GM20431 (cell line): Measurements from ENCODE around the gene FOXD2.

Source experiments
- in situ Hi-C: fragments of 300-500 bp; cut with MseI, MboI; formaldehyde crosslinking; loops from one replicate; pipeline ENCODE4 v1.15.0; 2020; ENCODE audit warnings: low sequenced_read_pairs; ENCODE audit not compliant: unreplicated experiment

The FOXD2 gene

GRCh38 chr1:47438165-47439016, 547 bp downstream of the FOXD2 start:
- in situ Hi-C loops: loop anchor here (25.0 kb wide), 1 partner anchor 274 kb away; no protein-coding TSS in a partner anchor

GRCh38 chr1:47439017-47439818, 1.4 kb downstream of the FOXD2 start:
- in situ Hi-C loops: loop anchor here (25.0 kb wide), 1 partner anchor 273 kb away; no protein-coding TSS in a partner anchor

- in situ Hi-C loops: loop anchor here (25.0 kb wide), 1 partner anchor 272 kb away; no protein-coding TSS in a partner anchor
These were observed 2.2 kb downstream of the FOXD2 start for GRCh38 chr1:47439819-47440598.

DNA sequence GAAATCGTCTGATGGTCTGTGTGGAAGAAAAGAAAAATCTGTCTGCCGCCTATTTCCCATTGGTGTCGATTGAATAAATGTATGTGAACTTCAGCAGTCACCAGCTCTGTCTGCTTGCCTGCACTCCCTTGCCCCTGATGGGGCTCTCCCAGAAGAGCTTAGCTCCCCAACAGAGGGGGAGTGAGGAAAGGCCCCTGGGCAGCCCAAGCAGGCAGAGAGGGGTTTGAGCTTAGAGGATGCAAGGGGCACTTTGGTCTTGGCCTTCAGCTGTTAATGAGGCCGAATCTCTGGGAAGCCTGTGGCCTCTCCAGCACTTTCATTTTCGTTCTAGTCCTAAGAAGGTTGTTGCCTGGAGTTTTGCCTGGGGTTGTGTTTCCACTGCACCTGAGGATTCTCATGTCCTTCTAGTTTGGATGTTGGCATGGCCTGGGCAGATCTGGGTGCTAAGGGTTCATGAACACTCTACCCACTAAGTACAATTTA, 2.8 kb downstream of the FOXD2 start:
- in situ Hi-C loops: loop anchor here (25.0 kb wide), 1 partner anchor 272 kb away; no protein-coding TSS in a partner anchor

DNA sequence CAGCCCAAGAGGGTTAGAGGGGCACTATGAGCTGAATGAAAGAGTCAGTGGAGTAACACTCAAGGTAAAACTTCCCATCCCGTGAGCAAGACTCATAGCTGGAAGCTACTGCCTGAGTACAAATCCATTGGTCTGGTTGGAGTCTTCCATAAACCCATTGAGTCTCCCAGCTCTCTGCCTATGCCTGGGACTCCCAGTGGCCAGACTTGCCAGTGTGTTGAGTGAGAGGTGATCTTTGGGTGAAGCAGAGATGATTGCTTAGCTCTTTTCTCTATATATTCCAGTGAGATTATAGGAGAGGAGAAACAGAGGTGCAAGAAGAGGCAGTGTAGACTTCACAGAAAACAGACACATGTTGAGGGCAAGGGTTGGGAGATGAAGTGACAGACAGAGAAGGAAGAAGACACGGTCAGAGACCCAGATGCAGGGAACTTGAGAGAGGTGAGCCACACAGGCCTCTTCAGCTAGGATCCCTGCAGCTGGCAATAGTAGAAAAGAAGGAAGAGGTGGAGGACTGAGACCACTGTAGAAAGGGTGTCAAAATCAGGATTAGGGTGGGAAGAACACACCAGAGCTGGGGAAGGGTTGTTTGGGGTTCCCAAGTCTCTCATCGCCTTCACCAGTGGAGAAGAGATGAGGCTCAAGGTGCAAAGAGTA, 3.7 kb downstream of the FOXD2 start:
- in situ Hi-C loops: loop anchor here (25.0 kb wide), 1 partner anchor 271 kb away; no protein-coding TSS in a partner anchor

DNA sequence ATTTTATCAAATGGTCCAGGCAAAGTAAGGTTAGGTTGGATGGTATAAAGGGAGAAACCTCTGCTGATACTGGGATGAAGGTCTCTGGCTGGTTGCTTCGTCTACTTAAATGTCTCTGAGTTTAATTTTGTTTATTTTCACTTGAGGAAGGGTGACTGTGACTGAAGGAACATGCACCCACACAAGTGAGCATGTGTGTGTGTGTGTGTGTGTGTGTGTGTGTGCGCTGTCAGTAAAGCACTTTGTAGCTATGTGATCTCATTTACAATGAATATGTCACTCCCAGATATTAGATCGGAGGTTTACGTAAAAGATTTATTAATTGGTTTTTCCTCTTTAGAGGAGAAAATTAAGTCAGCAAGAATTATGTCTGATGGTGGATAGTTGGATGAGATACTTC, 4.4 kb downstream of the FOXD2 start:
- in situ Hi-C loops: loop anchor here (25.0 kb wide), 1 partner anchor 270 kb away; no protein-coding TSS in a partner anchor

- in situ Hi-C loops: loop anchor here (25.0 kb wide), 1 partner anchor 269 kb away; no protein-coding TSS in a partner anchor
These were observed 5.1 kb downstream of the FOXD2 start for GRCh38 chr1:47442842-47443529.

DNA sequence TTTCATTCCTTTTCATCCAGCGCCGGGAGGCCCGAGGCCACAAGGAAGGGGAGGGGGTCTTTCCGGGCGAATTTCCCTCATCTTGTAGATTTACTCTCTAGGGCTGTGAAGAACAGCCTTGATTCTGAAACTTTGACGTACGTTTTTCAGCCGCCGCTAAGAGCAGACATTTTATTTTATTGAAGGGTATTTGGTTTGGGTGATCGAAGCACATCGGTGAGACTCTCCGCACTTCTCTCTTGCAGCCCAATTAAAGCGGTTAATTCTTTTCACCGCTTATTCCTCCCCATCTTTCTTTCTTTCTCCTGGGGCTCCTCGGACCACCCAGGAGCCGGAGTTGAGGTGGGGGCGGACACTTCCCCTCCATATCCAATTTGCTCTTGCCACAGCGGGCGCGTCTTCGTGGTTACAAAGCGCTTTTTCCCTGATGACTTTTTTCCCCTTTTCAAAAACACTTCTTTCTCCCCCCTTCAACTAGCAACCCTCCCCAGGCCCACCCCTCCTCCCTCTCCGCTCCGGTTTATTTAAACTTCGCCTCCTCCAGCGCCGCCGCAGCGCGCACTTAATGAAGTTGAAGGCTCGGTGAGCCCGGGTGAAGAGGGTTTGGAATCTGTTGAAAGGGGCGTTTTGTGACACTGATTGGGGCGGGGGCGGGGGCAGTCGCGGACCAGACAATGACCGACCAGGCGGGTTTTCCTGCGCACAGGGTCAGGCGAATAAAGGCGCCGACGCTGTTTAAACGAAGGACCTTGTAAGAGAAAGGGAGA, 5.9 kb downstream of the FOXD2 start:
- in situ Hi-C loops: loop anchor here (25.0 kb wide), 1 partner anchor 269 kb away; no protein-coding TSS in a partner anchor

DNA sequence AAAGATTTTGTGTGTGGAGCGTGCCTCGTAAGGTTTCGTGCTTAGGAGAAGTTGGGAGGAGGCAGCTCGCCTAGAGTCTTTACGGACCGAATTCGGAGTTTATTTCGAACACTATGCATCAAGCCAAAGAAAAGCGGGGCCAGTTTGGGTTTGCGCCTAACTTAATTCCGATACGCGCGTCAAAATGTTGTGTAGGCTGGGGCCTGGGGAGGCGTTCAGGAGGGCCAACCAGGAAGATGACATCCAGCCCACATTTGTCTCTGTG, 6.4 kb downstream of the FOXD2 start:
- in situ Hi-C loops: loop anchor here (25.0 kb wide), 1 partner anchor 268 kb away; no protein-coding TSS in a partner anchor

- in situ Hi-C loops: loop anchor here (25.0 kb wide), 1 partner anchor 267 kb away; no protein-coding TSS in a partner anchor
These were observed 7.0 kb downstream of the FOXD2 start for GRCh38 chr1:47444562-47445465.

GRCh38 chr1:47445823-47446550, 8.1 kb downstream of the FOXD2 start:
- in situ Hi-C loops: loop anchor here (25.0 kb wide), 1 partner anchor 266 kb away; no protein-coding TSS in a partner anchor

DNA sequence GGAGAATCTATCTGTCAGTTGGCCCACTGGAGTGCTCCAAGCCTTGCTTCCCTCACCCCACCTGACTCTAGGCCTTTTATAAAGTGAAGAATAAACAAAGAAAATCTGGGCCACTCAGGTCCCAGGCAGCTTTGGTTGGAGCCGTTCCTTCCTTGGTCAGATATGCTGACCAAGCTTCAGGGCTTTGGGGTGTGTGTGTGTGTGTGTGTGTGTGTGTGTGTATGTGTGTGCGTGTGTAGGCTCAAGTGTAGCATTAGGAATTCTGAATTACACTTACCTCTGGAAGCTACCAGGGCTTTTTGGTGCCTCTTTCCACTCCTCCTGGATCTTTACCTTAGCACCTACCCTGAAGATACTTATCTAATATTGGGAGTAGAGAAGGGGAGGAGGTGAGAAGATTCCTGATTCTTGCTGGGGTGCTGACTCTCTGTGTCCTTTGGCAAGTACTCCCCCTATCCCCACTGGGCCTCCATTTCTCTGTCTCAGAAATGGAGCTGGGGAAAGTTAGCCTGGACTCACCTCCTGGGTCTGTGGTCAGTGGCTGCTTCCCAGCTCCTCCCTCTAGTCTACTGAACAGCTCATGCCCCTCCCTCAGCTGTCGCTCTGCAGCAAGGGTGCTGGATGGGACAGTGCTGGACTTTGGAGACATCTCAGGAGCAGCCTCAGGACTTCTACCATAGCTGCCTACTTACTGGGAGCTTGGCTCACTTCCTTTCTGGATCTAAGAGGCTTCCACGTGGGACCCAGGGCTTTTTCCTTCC, 10.8 kb downstream of the FOXD2 start:
- in situ Hi-C loops: loop anchor here (25.0 kb wide), 1 partner anchor 264 kb away; no protein-coding TSS in a partner anchor

GRCh38 chr1:47449822-47450552, 12.1 kb downstream of the FOXD2 start:
- in situ Hi-C loops: loop anchor here (25.0 kb wide), 1 partner anchor 262 kb away; no protein-coding TSS in a partner anchor

DNA sequence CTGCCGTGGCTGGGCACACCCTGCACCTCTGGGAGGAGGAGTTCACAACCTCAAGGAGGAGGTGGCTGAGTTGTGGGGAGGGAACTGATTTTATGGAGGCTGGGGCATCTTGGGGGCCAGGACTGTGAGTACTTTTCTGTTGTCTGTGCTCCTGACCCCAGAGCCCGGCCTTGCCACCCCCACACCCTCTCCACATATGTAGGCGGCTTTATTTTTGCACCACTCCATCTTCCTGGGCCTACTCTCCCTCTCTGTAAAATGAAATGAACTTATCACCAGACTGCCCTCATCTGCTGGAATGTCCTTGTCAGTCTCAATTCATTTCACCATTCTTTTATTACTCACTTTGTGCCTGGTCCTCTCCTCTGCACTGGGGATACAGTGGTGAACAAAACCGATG, 12.8 kb downstream of the FOXD2 start:
- in situ Hi-C loops: no loop called here

DNA sequence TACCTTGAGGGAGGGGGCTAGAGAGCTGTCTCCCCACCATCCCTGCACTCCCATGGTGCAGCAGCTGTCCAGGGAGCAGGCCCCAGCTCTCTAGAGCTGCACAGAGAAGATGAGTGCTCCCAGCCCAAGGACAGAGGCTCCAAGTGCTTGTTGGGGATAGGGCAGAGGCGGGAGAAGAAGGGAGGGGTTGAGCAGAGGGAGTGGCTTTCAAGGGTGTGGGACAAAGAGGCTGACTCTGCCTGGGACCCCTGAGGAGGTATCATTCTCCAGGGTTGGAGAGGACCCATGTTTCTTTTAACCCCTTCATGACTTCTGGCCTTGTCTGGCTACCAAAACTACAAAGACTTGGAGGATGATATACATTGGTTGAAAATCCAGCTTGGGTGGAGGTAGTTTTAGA, 14.6 kb downstream of the FOXD2 start:
- in situ Hi-C loops: no loop called here
